Vagina (tissue), 2 donors: ENCODE results near the gene POLN. TPM values are rescaled to one million over a fixed set of nuclear protein-coding genes. Genes with fewer than 3 reads are reported as not detected.

ENCODE experiments used
- DNase-seq, 2 donors: peaks; one replicate each; pipeline ENCODE4 v3.0.0-alpha.2; 2017; ENCODE audit errors: extremely low spot score in 2 of 2
- H3K27ac ChIP-seq: fragments of 200-600 bp; sonication (generic); one replicate; pipeline ENCODE4 v1.5.1; 2019
- H3K27me3 ChIP-seq: fragments of 200-600 bp; sonication (generic); one replicate; pipeline ENCODE4 v1.5.1; 2019
- H3K36me3 ChIP-seq, 2 donors: fragments of 200-600 bp; sonication (generic); one replicate each; pipeline ENCODE4 v1.5.1; 2017 to 2019
- H3K4me1 ChIP-seq: fragments of 200-600 bp; sonication (generic); one replicate; pipeline ENCODE4 v1.5.1; 2019
- H3K4me3 ChIP-seq, 2 donors: fragments of 200-600 bp; sonication (generic); 1 replicate in 1 of 2; 2 replicates in 1 of 2; pipeline ENCODE4 v1.5.1; 2016 to 2019
- H3K9me3 ChIP-seq: fragments of 200-600 bp; sonication (generic); one replicate; pipeline ENCODE4 v1.5.1; 2019
- POLR2A ChIP-seq, 2 donors: fragments of 450-650 bp; IDR thresholded peaks; one replicate each; pipeline ENCODE4 v1.6.1; 2017; ENCODE audit warnings: antibody characterized with exemption in 2 of 2, mild to moderate bottlenecking in 2 of 2, moderate library complexity in 2 of 2
- POLR2AphosphoS5 ChIP-seq, 2 donors: sonication (generic); formaldehyde crosslinking; IDR thresholded peaks; one replicate each; pipeline ENCODE4 v1.9.0; 2017; ENCODE audit warnings: antibody characterized with exemption in 2 of 2, mild to moderate bottlenecking in 2 of 2, low read depth in 1 of 2; ENCODE audit not compliant: insufficient read depth in 1 of 2
- intact Hi-C: fragments of 100-400 bp; cut with DNase I; formaldehyde crosslinking; loops from one replicate; pipeline ENCODE4 v1.15.1; 2023
- total RNA-seq: library from RNA; depleted of rRNA; stranded (reverse); fragments of >200 nt; gene quantifications from one replicate; pipeline ENCODE4 v1.2.3, GENCODE V29; 2016
- TF ChIP-seq, protein P1 (sequence below), 3 experiments: fragments of 450-650 bp in 2 of 3; fragments of 200-600 bp in 1 of 3; sonication (generic) in 1 of 3; IDR thresholded peaks; one replicate each; pipeline ENCODE4 v1.5.1; 2017 to 2019; ENCODE audit warnings: antibody characterized with exemption in 3 of 3, mild to moderate bottlenecking in 2 of 3, moderate library complexity in 2 of 3

POLN gene
- total RNA-seq, 1 donor from 2014 or later = 3.9 TPM

DNA sequence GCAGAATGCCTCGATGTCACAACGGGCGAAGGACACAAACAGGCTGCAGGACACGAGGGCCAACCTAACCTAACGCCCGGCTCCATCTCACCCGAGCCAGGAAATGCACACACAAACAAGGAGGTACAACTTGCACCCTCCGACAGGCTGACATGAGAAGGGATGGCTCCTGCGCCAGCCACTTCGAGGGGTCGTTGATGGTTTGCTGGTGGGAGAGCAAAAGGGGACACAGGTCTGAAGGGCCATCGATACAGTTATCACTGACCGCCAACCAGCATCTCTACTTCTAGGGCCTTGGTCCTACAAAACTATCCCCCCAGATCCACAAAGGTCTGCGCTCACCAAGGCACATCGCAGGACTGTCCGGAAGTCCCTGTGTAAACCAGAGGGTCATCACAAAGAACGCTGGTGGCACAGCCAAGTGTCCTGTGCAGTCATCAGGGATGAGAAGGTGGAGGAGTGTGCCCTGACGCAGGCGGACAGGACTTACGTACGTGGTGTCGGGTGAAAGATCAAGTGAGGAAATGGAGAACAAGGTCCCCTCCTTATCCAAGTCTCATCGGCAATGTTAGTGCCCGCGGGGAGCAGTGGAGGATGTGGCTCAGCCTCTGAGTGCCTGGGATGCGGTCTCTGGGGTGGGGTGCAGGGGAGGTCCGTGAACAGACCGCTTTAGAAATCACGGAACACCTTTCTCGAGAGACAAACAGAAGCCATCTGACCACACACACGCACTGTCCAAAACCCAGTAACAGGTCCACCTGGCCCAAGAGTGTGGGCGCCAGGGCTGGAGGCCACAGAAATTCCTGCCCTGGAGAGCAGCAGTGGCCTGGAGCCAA lies 13.0 kb upstream of the POLN start:
- DNase-seq = peak in 1 of 2 donors; percentile 83
- peak overlapping the region; percentile 88 for H3K27ac ChIP-seq
- no peaks in the 10 kb centered on the region for H3K9me3 ChIP-seq
- intact Hi-C loops = no loop called here
- peaks cover 0 to 39% of the 10 kb centered on the region in 2 donors for H3K36me3 ChIP-seq
- no peak for TF ChIP-seq POLR2A (IDR thresholded peaks at IDR 0.05)
- TF ChIP-seq, protein P1, sequence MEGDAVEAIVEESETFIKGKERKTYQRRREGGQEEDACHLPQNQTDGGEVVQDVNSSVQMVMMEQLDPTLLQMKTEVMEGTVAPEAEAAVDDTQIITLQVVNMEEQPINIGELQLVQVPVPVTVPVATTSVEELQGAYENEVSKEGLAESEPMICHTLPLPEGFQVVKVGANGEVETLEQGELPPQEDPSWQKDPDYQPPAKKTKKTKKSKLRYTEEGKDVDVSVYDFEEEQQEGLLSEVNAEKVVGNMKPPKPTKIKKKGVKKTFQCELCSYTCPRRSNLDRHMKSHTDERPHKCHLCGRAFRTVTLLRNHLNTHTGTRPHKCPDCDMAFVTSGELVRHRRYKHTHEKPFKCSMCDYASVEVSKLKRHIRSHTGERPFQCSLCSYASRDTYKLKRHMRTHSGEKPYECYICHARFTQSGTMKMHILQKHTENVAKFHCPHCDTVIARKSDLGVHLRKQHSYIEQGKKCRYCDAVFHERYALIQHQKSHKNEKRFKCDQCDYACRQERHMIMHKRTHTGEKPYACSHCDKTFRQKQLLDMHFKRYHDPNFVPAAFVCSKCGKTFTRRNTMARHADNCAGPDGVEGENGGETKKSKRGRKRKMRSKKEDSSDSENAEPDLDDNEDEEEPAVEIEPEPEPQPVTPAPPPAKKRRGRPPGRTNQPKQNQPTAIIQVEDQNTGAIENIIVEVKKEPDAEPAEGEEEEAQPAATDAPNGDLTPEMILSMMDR (IDR thresholded peaks at IDR 0.05) = no peak
- TF ChIP-seq POLR2AphosphoS5 (IDR thresholded peaks at IDR 0.05; ENCODE audit: insufficient read depth in 1 of 2, low read depth in 1 of 2) = no peak
- no peaks in the 10 kb centered on the region for H3K27me3 ChIP-seq
- peak overlapping the region in 1 of 2 donors; percentile 36 for H3K4me3 ChIP-seq
- H3K4me1 ChIP-seq = peaks cover 64% of the 10 kb centered on the region

DNA sequence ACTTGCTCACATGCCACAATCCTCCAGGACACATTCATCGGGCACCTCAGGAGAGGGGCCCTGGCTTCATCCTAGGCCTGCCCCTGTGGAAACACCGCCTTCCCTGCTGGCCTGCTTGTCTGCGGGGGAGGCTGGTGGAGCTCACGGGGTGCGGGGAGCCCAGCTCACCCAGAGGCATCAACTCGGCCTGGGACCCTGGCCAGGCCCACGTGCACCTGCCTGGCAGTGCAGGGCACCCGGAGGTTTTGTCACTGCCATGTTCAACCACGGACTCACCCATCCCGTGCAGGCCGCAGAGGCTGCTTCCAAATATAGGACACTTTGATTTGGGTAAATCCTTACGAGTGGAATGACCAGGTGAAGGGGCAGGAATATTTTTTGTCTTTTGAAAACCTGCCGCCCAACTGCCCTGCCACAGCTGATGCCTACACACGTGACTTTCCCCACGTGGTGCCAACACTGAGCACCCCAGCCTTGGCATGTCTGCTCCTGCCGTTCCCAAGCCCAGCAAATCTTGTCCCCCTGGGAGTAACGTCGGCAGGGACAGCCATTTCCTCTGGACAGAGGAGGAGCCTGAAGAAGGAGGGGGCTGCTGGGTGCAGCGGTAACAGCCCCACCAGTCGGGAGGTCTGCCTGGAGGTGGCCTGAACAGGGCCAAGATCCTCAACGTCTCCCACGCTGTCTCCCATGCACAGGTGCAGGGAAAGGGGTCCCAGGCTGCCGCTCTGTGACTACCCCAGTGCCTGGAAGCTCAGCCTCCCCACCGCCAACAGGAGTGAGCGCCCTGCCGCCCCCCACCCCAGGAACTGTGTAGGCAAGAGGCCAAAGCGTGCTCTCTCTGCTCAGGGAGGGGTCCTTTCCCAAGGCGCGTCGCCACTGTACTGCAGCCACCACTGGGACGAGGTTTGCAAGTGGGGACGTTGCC lies 11.5 kb upstream of the POLN start:
- H3K36me3 ChIP-seq = peaks cover 0 to 52% of the 10 kb centered on the region in 2 donors
- peak in 1 of 2 donors; percentile 79 for DNase-seq
- H3K4me1 ChIP-seq = peaks cover 50% of the 10 kb centered on the region
- H3K9me3 ChIP-seq = no peaks in the 10 kb centered on the region
- H3K27me3 ChIP-seq = no peaks in the 10 kb centered on the region
- no peak for TF ChIP-seq POLR2A (IDR thresholded peaks at IDR 0.05)
- no peak for TF ChIP-seq POLR2AphosphoS5 (IDR thresholded peaks at IDR 0.05; ENCODE audit: insufficient read depth in 1 of 2, low read depth in 1 of 2)
- TF ChIP-seq, protein P1 (IDR thresholded peaks at IDR 0.05) = no peak
- intact Hi-C loops = no loop called here
- H3K4me3 ChIP-seq = no peak overlapping the region
- H3K27ac ChIP-seq = no peak overlapping the region

DNA sequence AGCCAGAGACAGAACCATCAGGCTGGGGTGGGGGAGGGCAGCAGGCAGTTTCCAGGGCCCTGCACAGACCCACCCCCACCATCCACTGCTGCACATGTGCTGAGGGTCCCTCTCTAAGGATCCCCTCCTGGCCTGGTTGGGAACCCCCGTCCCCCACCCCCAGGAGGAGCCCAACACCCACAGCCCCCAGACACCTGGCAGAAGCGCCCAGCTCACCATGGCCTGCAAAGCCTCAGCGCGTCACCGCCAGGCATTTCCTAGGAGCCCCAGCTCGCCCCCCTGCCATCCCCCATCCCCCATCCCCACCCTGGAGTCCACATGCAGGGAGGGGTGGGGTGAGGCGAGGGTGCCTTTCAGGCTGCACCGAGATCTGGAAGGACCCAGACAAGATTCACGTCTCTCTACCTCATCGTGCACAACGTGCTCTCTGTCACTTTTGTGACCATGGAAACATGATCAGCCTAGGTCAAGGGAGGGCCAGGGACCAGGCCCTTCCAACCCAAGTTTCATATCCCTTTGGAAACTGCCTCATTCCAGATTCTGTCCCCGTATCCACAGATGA lies 10.7 kb upstream of the POLN start:
- intact Hi-C loops = no loop called here
- no peak for DNase-seq
- H3K36me3 ChIP-seq = peaks cover 0 to 54% of the 10 kb centered on the region in 2 donors
- no peaks in the 10 kb centered on the region for H3K9me3 ChIP-seq
- no peak for TF ChIP-seq POLR2AphosphoS5 (IDR thresholded peaks at IDR 0.05; ENCODE audit: insufficient read depth in 1 of 2, low read depth in 1 of 2)
- TF ChIP-seq, protein P1 (IDR thresholded peaks at IDR 0.05) = no peak
- no peak for TF ChIP-seq POLR2A (IDR thresholded peaks at IDR 0.05)
- H3K27me3 ChIP-seq = no peaks in the 10 kb centered on the region
- no peak overlapping the region for H3K27ac ChIP-seq
- no peak overlapping the region for H3K4me3 ChIP-seq
- peaks cover 43% of the 10 kb centered on the region for H3K4me1 ChIP-seq

DNA sequence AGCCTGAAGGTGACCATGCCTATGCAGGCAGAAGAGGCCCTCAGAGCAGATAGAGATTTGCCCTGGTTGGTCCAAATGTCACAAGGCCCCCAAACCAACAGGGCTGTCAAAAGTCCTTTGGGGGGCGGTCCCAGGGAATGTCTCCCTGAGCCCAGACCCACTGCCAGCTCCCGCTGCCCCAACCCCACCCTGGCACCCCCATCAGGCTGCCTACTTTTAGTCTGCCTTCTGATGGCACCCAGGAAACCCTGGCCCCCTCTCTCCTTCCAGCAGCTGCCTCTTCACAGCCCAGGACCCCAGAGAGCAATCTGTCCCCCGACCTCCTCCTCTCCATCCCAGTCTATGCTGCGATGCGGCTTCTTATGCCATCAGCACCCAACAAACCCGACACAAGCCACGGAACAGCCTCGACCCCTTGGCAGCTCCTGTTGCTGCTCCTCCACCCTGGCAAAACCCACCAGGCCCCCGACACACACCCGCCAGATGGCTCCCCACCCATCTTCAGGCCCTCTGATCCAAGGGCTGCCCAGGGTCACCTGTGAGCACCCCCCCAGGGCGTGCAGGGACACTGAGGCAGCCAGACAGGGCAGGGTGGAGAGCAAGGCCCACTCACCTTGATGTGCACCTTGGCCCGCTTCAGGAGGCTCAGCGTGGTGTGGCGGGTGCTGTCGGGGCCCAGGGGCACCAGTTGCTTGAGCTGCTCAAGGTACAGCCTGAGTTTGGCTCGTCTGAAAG lies 10.0 kb upstream of the POLN start:
- no peak overlapping the region for H3K27ac ChIP-seq
- DNase-seq = no peak
- H3K4me1 ChIP-seq = peaks cover 36% of the 10 kb centered on the region
- no peak overlapping the region for H3K4me3 ChIP-seq
- no peaks in the 10 kb centered on the region for H3K9me3 ChIP-seq
- intact Hi-C loops = no loop called here
- TF ChIP-seq POLR2A (IDR thresholded peaks at IDR 0.05) = no peak
- TF ChIP-seq, protein P1 (IDR thresholded peaks at IDR 0.05) = no peak
- peaks cover 0 to 54% of the 10 kb centered on the region in 2 donors for H3K36me3 ChIP-seq
- H3K27me3 ChIP-seq = no peaks in the 10 kb centered on the region
